ENCODE results near the gene WDR27.

GRCh38 chr6:169714178-169714577, 12.3 kb upstream of the WDR27 start:
- TF ChIP-seq ZBTB7A (tag by site-specific recombination; IDR thresholded peaks at IDR 0.05; ENCODE audit: low read depth) (no peak), ZNF121 (tag by site-specific recombination; IDR thresholded peaks at IDR 0.05) (no peak), ZNF169 (tag by site-specific recombination; IDR thresholded peaks at IDR 0.05) (no peak), CTCF (tag by site-specific recombination; IDR thresholded peaks at IDR 0.05) (no peak), ATF2 (tag by site-specific recombination; IDR thresholded peaks at IDR 0.05; ENCODE audit: low read depth) (no peak), IKZF3 (tag by site-specific recombination; IDR thresholded peaks at IDR 0.05) (no peak), ZNF561 (tag by site-specific recombination; IDR thresholded peaks at IDR 0.05; ENCODE audit: borderline replicate concordance) (no peak)

Data from HEK293 (cell line).